SK-N-SH treated with all-trans-retinoic acid at 6 μM for 48 hours (cell line): ENCODE data around the gene OS9.

Source experiments
- ARNTL ChIP-seq: fragments of 450-650 bp; formaldehyde crosslinking; IDR thresholded peaks from 2 replicates; pipeline ENCODE4 v1.5.0; 2020; ENCODE audit warnings: low read depth, mild to moderate bottlenecking, moderate library complexity, borderline replicate concordance
- ISL1 ChIP-seq: fragments of 250-450 bp; sonication (Bioruptor Pico); IDR thresholded peaks from 2 replicates; pipeline ENCODE4 v2.1.2; 2022; ENCODE audit warnings: mild to moderate bottlenecking, moderate library complexity
- PPARA ChIP-seq: fragments of 250-450 bp; sonication (Bioruptor Pico); IDR thresholded peaks from 2 replicates; pipeline ENCODE4 v1.5.0; 2020; ENCODE audit warnings: mild to moderate bottlenecking, borderline replicate concordance
- SNAI2 ChIP-seq: fragments of 250-450 bp; sonication (Bioruptor Pico); IDR thresholded peaks from 2 replicates; pipeline ENCODE4 v1.5.0; 2020; ENCODE audit warnings: mild to moderate bottlenecking, moderate library complexity
- TOX ChIP-seq: fragments of 250-450 bp; sonication (Bioruptor Pico); IDR thresholded peaks from 2 replicates; pipeline ENCODE4 v1.8.0; 2021; ENCODE audit warnings: mild to moderate bottlenecking, moderate library complexity, borderline replicate concordance
- ZFP3 ChIP-seq: fragments of 250-450 bp; sonication (Bioruptor Pico); IDR thresholded peaks from 2 replicates; pipeline ENCODE4 v1.5.0; 2020; ENCODE audit warnings: mild to moderate bottlenecking, moderate library complexity
- ZFP30 ChIP-seq: fragments of 450-650 bp; formaldehyde crosslinking; IDR thresholded peaks from 2 replicates; pipeline ENCODE4 v1.5.0; 2022; ENCODE audit warnings: mild to moderate bottlenecking, moderate library complexity
- ZNF70 ChIP-seq: fragments of 450-650 bp; formaldehyde crosslinking; IDR thresholded peaks from 2 replicates; pipeline ENCODE4 v1.5.0; 2020; ENCODE audit warnings: mild to moderate bottlenecking, moderate library complexity
- TF ChIP-seq, protein P1 (sequence below): fragments of 250-450 bp; sonication (Bioruptor Pico); IDR thresholded peaks from 2 replicates; pipeline ENCODE4 v1.8.0; 2020; ENCODE audit warnings: mild to moderate bottlenecking, moderate library complexity, borderline replicate concordance
- TF ChIP-seq, protein P2 (sequence below): fragments of 250-450 bp; sonication (Bioruptor Pico); IDR thresholded peaks from 2 replicates; pipeline ENCODE4 v1.5.1; 2021; ENCODE audit warnings: mild to moderate bottlenecking, moderate library complexity
- TF ChIP-seq, protein P3 (sequence below): fragments of 250-450 bp; sonication (Bioruptor Pico); IDR thresholded peaks from 2 replicates; pipeline ENCODE4 v1.8.0; 2021; ENCODE audit warnings: low read depth, mild to moderate bottlenecking, moderate library complexity, borderline replicate concordance
- TF ChIP-seq, protein P4 (sequence below): fragments of 250-450 bp; sonication (Bioruptor Pico); IDR thresholded peaks from 2 replicates; pipeline ENCODE4 v1.5.0; 2020; ENCODE audit warnings: mild to moderate bottlenecking, moderate library complexity

DNA sequence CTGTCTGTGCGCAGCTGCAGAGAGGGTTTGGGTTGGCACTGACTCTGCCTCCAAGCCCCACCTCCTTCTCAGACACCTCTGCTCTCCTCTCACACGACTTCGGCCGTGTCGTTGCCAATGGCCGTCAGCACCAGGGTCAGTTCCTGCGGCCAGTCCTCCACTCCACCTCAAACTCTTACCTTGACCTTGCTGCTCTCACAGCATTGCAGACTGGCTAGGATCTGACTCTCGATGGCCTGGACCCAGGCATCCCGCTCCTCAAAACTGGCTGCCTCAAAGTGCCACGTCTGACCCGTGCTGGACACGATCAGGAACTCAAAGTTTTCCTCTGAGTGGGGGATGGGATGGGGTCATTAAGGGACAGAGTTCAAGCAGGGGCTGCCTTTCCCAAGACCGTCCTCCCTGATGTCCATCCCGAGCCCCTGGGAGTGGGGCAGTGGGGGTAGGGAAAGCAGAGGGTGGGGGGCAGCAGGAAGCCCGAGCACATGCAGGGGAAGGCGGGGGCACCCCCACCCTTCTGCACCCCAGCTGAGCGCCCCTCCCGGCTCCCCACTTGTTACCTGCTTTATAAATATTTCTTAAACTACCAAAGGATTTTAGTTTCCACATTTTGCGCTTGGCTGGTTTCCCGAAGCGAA, 33.9 kb downstream of the OS9 start:
- TF ChIP-seq ZFP30 (no peak), TOX (CRISPR knock-in tag) (no peak), ZFP3 (CRISPR knock-in tag) (no peak), ZNF70 (CRISPR knock-in tag) (no peak), ARNTL (CRISPR knock-in tag) (no peak), SNAI2 (CRISPR knock-in tag) (no peak), PPARA (CRISPR knock-in tag) (no peak), ISL1 (CRISPR knock-in tag) (no peak)
- TF ChIP-seq, protein P1, sequence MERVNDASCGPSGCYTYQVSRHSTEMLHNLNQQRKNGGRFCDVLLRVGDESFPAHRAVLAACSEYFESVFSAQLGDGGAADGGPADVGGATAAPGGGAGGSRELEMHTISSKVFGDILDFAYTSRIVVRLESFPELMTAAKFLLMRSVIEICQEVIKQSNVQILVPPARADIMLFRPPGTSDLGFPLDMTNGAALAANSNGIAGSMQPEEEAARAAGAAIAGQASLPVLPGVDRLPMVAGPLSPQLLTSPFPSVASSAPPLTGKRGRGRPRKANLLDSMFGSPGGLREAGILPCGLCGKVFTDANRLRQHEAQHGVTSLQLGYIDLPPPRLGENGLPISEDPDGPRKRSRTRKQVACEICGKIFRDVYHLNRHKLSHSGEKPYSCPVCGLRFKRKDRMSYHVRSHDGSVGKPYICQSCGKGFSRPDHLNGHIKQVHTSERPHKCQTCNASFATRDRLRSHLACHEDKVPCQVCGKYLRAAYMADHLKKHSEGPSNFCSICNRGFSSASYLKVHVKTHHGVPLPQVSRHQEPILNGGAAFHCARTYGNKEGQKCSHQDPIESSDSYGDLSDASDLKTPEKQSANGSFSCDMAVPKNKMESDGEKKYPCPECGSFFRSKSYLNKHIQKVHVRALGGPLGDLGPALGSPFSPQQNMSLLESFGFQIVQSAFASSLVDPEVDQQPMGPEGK (CRISPR knock-in tag): no peak
- TF ChIP-seq, protein P2, sequence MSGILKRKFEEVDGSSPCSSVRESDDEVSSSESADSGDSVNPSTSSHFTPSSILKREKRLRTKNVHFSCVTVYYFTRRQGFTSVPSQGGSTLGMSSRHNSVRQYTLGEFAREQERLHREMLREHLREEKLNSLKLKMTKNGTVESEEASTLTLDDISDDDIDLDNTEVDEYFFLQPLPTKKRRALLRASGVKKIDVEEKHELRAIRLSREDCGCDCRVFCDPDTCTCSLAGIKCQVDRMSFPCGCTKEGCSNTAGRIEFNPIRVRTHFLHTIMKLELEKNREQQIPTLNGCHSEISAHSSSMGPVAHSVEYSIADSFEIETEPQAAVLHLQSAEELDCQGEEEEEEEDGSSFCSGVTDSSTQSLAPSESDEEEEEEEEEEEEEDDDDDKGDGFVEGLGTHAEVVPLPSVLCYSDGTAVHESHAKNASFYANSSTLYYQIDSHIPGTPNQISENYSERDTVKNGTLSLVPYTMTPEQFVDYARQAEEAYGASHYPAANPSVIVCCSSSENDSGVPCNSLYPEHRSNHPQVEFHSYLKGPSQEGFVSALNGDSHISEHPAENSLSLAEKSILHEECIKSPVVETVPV (CRISPR knock-in tag): no peak
- TF ChIP-seq, protein P3, sequence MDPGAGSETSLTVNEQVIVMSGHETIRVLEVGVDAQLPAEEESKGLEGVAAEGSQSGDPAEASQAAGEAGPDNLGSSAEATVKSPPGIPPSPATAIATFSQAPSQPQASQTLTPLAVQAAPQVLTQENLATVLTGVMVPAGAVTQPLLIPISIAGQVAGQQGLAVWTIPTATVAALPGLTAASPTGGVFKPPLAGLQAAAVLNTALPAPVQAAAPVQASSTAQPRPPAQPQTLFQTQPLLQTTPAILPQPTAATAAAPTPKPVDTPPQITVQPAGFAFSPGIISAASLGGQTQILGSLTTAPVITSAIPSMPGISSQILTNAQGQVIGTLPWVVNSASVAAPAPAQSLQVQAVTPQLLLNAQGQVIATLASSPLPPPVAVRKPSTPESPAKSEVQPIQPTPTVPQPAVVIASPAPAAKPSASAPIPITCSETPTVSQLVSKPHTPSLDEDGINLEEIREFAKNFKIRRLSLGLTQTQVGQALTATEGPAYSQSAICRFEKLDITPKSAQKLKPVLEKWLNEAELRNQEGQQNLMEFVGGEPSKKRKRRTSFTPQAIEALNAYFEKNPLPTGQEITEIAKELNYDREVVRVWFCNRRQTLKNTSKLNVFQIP: no peak
- TF ChIP-seq, protein P4, sequence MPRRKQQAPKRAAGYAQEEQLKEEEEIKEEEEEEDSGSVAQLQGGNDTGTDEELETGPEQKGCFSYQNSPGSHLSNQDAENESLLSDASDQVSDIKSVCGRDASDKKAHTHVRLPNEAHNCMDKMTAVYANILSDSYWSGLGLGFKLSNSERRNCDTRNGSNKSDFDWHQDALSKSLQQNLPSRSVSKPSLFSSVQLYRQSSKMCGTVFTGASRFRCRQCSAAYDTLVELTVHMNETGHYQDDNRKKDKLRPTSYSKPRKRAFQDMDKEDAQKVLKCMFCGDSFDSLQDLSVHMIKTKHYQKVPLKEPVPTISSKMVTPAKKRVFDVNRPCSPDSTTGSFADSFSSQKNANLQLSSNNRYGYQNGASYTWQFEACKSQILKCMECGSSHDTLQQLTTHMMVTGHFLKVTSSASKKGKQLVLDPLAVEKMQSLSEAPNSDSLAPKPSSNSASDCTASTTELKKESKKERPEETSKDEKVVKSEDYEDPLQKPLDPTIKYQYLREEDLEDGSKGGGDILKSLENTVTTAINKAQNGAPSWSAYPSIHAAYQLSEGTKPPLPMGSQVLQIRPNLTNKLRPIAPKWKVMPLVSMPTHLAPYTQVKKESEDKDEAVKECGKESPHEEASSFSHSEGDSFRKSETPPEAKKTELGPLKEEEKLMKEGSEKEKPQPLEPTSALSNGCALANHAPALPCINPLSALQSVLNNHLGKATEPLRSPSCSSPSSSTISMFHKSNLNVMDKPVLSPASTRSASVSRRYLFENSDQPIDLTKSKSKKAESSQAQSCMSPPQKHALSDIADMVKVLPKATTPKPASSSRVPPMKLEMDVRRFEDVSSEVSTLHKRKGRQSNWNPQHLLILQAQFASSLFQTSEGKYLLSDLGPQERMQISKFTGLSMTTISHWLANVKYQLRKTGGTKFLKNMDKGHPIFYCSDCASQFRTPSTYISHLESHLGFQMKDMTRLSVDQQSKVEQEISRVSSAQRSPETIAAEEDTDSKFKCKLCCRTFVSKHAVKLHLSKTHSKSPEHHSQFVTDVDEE (CRISPR knock-in tag): no peak
